Fibroblast of the conjunctiva (primary cell): ENCODE results near the gene STYXL2.

Experiments
- DNase-seq: peaks from one replicate; pipeline ENCODE4 v3.0.0-alpha.2; 2010; ENCODE audit warnings: low read depth

Gene STYXL2

GRCh38 chr1:167093846-167094516 is at the start of gene STYXL2:
Gene STYXL2, plus strand, starts transcription at chr1:167094075. Its CDS starts 775 bp downstream, at chr1:167094850.
- DNase-seq: no peak

- no peak for DNase-seq
These were observed 42.0 kb upstream of the STYXL2 start for GRCh38 chr1:167051907-167052306.

- DNase-seq: no peak
These were observed 41.5 kb upstream of the STYXL2 start for GRCh38 chr1:167052389-167052788.

GRCh38 chr1:167054531-167054930 is 39.3 kb upstream of the STYXL2 start:
- DNase-seq: no peak

- DNase-seq: no peak
These were observed 38.8 kb upstream of the STYXL2 start for GRCh38 chr1:167054946-167055630.

- DNase-seq: no peak
These were observed 37.2 kb upstream of the STYXL2 start for GRCh38 chr1:167056529-167057231.

- DNase-seq: no peak
These were observed 36.6 kb upstream of the STYXL2 start for GRCh38 chr1:167057241-167057688.

GRCh38 chr1:167059045-167059808 is 34.6 kb upstream of the STYXL2 start:
- DNase-seq: peak; percentile 22

- no peak for DNase-seq
These were observed 34.1 kb upstream of the STYXL2 start for GRCh38 chr1:167059809-167060107.

- DNase-seq: no peak
These were observed 33.5 kb upstream of the STYXL2 start for GRCh38 chr1:167060141-167061072.

GRCh38 chr1:167061073-167061464 is 32.8 kb upstream of the STYXL2 start:
- no peak for DNase-seq

- no peak for DNase-seq
These were observed 29.3 kb upstream of the STYXL2 start for GRCh38 chr1:167064621-167065020.

- DNase-seq: no peak
These were observed 28.4 kb upstream of the STYXL2 start for GRCh38 chr1:167065471-167065870.

- DNase-seq: no peak
These were observed 27.3 kb upstream of the STYXL2 start for GRCh38 chr1:167066333-167067122.

GRCh38 chr1:167067904-167068303 is 26.0 kb upstream of the STYXL2 start:
- no peak for DNase-seq

- DNase-seq: no peak
These were observed 25.1 kb upstream of the STYXL2 start for GRCh38 chr1:167068761-167069160.

- no peak for DNase-seq
These were observed 22.6 kb upstream of the STYXL2 start for GRCh38 chr1:167071286-167071685.

- no peak for DNase-seq
These were observed 17.7 kb upstream of the STYXL2 start for GRCh38 chr1:167076136-167076710.

GRCh38 chr1:167077128-167077867 is 16.6 kb upstream of the STYXL2 start:
- DNase-seq: no peak

GRCh38 chr1:167077868-167078210 is 16.0 kb upstream of the STYXL2 start:
- no peak for DNase-seq
